ENCODE measurements around the gene MS4A18. TPM values are rescaled to one million over a fixed set of nuclear protein-coding genes. Genes with fewer than 3 reads are reported as not detected.

Gene MS4A18
- total and polyA plus RNA-seq, 4 donors: not detected

DNA sequence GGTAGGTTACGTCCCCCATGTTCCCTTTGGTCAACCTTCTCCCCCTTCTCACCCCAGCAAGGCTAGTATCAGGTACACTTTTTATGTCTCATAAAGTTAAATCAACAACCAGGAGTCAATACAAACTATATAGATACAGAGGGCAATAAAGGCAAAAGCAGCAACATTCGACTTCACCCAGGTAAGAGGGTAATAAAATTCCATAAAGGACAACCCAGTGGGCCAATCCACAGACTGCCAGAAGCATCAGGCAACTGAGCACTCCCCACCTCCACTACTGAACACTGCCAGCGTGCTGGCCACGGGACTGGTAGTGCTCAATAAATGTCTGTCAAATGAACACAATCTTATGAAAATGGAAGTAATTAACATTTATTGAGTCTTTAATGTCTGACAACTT is 5.1 kb upstream of the MS4A18 start:
- no peaks in the 10 kb centered on the region for H3K4me1 ChIP-seq (ENCODE audit: control insufficient read depth in 1 of 2, insufficient read depth in 2 of 2, low read length in 2 of 2)
- H3K27ac ChIP-seq (ENCODE audit: low read depth in 1 of 2, low read length in 2 of 2): no peak overlapping the region
- ATAC-seq (ENCODE audit: low FRiP score): no peak
- intact Hi-C loops (cut with DNase I): no loop called here
- no peak overlapping the region for H3K4me3 ChIP-seq (ENCODE audit: low read length in 2 of 2)
- DNase-seq: no peak
- no peaks in the 10 kb centered on the region for H3K27me3 ChIP-seq (ENCODE audit: control insufficient read depth in 1 of 2, insufficient read depth in 2 of 2, low read length in 1 of 2)
- peaks cover 5% of the 10 kb centered on the region for H3K9me3 ChIP-seq (ENCODE audit: control insufficient read depth, low read length)
- no peaks in the 10 kb centered on the region for H3K36me3 ChIP-seq (ENCODE audit: control insufficient read depth in 1 of 2, insufficient read depth in 2 of 2, low read length in 1 of 2)
- WGBS, 2 donors: 78 to 82% methylated on average over 4 of the region's 4 CpGs

DNA sequence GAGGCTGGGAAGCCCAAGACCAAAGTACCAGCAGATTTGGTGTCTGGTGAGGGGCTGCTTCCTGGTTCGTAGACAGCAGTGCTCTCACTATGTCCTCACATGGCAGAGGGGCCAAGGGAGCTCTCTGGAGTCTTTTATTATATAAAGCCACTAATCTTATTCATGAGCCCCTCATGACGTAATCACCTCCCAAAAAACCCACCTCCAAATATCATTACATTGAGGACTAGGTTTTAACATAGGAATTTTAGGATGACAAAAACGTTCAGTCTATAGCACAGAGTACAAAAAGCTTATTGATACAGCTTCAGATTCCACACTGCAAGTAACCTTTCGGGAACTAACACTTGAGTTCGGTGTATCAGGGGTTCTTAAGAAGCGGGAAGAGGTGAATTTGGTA is 4.1 kb upstream of the MS4A18 start:
- H3K4me1 ChIP-seq (ENCODE audit: control insufficient read depth in 1 of 2, insufficient read depth in 2 of 2, low read length in 2 of 2): no peaks in the 10 kb centered on the region
- DNase-seq (no peak), ATAC-seq (ENCODE audit: low FRiP score) (no peak)
- intact Hi-C loops (cut with DNase I): no loop called here
- no peaks in the 10 kb centered on the region for H3K27me3 ChIP-seq (ENCODE audit: control insufficient read depth in 1 of 2, insufficient read depth in 2 of 2, low read length in 1 of 2)
- 79% methylated on average over 6 of the region's 6 CpGs for WGBS, 2 donors
- no peaks in the 10 kb centered on the region for H3K36me3 ChIP-seq (ENCODE audit: control insufficient read depth in 1 of 2, insufficient read depth in 2 of 2, low read length in 1 of 2)
- no peak overlapping the region for H3K27ac ChIP-seq (ENCODE audit: low read depth in 1 of 2, low read length in 2 of 2)
- H3K9me3 ChIP-seq (ENCODE audit: control insufficient read depth, low read length): peaks cover 5% of the 10 kb centered on the region
- no peak overlapping the region for H3K4me3 ChIP-seq (ENCODE audit: low read length in 2 of 2)

DNA sequence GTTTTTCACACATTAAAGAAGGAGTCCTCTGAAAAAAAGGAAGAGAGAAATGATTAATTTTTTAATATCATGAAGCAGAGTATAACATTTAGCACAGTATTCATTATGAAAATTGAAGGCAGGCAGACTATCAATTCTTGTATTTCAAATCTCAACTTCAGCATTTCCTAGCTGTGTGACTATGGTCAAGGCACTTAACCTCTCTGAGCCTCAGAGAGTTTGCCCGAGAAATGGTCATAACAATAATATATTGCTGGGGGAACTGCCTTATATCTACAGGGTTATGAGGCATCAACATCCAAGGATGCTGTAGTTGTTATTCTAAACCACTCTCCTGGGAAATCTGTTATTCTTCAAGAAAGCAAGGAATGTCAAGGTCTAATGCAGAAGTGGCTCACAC is 1.1 kb downstream of the MS4A18 start:
- no peak overlapping the region for H3K27ac ChIP-seq (ENCODE audit: low read depth in 1 of 2, low read length in 2 of 2)
- ATAC-seq (ENCODE audit: low FRiP score) (no peak), DNase-seq (no peak)
- H3K27me3 ChIP-seq (ENCODE audit: control insufficient read depth in 1 of 2, insufficient read depth in 2 of 2, low read length in 1 of 2): no peaks in the 10 kb centered on the region
- no peaks in the 10 kb centered on the region for H3K9me3 ChIP-seq (ENCODE audit: control insufficient read depth, low read length)
- WGBS, 2 donors: 27 to 38% methylated on average over 1 of the region's 1 CpG
- H3K36me3 ChIP-seq (ENCODE audit: control insufficient read depth in 1 of 2, insufficient read depth in 2 of 2, low read length in 1 of 2): no peaks in the 10 kb centered on the region
- intact Hi-C loops (cut with DNase I): no loop called here
- H3K4me3 ChIP-seq (ENCODE audit: low read length in 2 of 2): no peak overlapping the region
- H3K4me1 ChIP-seq (ENCODE audit: control insufficient read depth in 1 of 2, insufficient read depth in 2 of 2, low read length in 2 of 2): no peaks in the 10 kb centered on the region

DNA sequence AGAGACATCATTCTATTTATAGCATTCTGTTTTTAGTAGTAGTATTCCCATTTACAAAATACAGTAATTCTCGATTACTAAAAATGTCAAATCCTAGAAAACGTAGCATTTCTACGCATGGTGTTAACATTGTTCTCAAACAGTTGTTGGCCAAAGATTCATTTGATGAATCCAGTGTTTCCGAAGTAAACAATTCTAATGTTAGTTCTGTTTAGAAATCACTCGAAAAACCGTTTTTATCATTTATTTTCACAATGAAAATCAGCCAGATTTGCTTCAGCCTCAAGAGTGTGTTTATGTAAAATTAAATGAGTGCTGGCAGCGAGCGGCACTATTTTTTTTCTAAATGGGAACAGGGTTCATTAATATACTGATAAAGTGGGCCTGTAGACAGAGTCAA is 7.1 kb downstream of the MS4A18 start:
- ATAC-seq (ENCODE audit: low FRiP score) (no peak), DNase-seq (no peak)
- intact Hi-C loops (cut with DNase I): no loop called here
- H3K4me3 ChIP-seq (ENCODE audit: low read length in 2 of 2): no peak overlapping the region
- no peaks in the 10 kb centered on the region for H3K27me3 ChIP-seq (ENCODE audit: control insufficient read depth in 1 of 2, insufficient read depth in 2 of 2, low read length in 1 of 2)
- H3K36me3 ChIP-seq (ENCODE audit: control insufficient read depth in 1 of 2, insufficient read depth in 2 of 2, low read length in 1 of 2): no peaks in the 10 kb centered on the region
- WGBS, 2 donors: 5 to 6% methylated on average over 8 of the region's 8 CpGs
- H3K27ac ChIP-seq (ENCODE audit: low read depth in 1 of 2, low read length in 2 of 2): no peak overlapping the region
- no peaks in the 10 kb centered on the region for H3K9me3 ChIP-seq (ENCODE audit: control insufficient read depth, low read length)
- H3K4me1 ChIP-seq (ENCODE audit: control insufficient read depth in 1 of 2, insufficient read depth in 2 of 2, low read length in 2 of 2): no peaks in the 10 kb centered on the region

DNA sequence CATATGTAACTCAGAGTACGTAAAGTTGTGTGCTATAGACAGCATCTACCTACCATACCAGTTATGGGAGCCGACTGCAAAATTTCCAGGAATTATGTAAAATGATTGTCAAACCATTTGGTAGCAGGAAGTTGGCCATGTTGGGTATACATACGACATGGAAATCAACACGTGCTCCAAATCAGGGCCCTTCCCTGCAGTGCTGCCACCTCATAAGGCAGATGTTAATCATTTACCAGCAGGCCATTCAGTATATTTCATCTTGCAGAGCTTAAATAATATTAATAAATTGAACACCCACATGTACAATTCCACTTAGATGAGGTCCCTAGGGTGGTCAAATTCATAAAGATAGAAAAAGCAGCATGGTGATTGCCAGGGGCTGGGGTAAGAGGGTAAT is 9.8 kb downstream of the MS4A18 start:
- intact Hi-C loops (cut with DNase I): no loop called here
- Histone ChIP-seq H3K9me3 (ENCODE audit: control insufficient read depth, low read length) (no peaks in the 10 kb centered on the region), H3K4me3 (ENCODE audit: low read length in 2 of 2) (no peak overlapping the region), H3K27me3 (ENCODE audit: control insufficient read depth in 1 of 2, insufficient read depth in 2 of 2, low read length in 1 of 2) (no peaks in the 10 kb centered on the region), H3K36me3 (ENCODE audit: control insufficient read depth in 1 of 2, insufficient read depth in 2 of 2, low read length in 1 of 2) (no peaks in the 10 kb centered on the region), H3K4me1 (ENCODE audit: control insufficient read depth in 1 of 2, insufficient read depth in 2 of 2, low read length in 2 of 2) (no peaks in the 10 kb centered on the region), H3K27ac (ENCODE audit: low read depth in 1 of 2, low read length in 2 of 2) (no peak overlapping the region)
- 89 to 93% methylated on average over 4 of the region's 4 CpGs for WGBS, 2 donors
- DNase-seq: no peak
- no peak for ATAC-seq (ENCODE audit: low FRiP score)

DNA sequence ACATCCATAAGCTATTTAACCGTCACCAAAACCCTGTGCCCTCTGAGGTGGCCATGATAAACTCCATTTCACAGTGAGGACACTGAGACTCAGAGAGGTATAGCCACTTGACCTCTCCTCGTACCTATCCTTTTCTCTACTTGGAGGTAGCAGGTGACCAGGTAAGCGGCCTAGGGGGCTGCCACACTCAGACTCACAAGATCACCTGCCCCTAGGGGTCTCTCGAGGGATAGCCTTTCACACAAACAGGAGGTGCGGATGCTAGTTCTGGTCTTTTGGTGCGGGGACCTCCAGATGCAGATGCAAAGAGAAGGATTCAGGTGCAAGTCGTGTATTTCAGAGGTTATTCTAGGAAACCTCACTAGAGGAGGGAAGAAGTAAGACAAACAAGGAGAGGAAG is 14.6 kb downstream of the MS4A18 start:
- H3K27ac ChIP-seq (ENCODE audit: low read depth in 1 of 2, low read length in 2 of 2): no peak overlapping the region
- H3K9me3 ChIP-seq (ENCODE audit: control insufficient read depth, low read length): peaks cover 3% of the 10 kb centered on the region
- no peaks in the 10 kb centered on the region for H3K27me3 ChIP-seq (ENCODE audit: control insufficient read depth in 1 of 2, insufficient read depth in 2 of 2, low read length in 1 of 2)
- no peak overlapping the region for H3K4me3 ChIP-seq (ENCODE audit: low read length in 2 of 2)
- no peaks in the 10 kb centered on the region for H3K4me1 ChIP-seq (ENCODE audit: control insufficient read depth in 1 of 2, insufficient read depth in 2 of 2, low read length in 2 of 2)
- no peaks in the 10 kb centered on the region for H3K36me3 ChIP-seq (ENCODE audit: control insufficient read depth in 1 of 2, insufficient read depth in 2 of 2, low read length in 1 of 2)
- no peak for ATAC-seq (ENCODE audit: low FRiP score)
- intact Hi-C loops (cut with DNase I): no loop called here
- no peak for DNase-seq
- 65 to 73% methylated on average over 7 of the region's 7 CpGs for WGBS, 2 donors

DNA sequence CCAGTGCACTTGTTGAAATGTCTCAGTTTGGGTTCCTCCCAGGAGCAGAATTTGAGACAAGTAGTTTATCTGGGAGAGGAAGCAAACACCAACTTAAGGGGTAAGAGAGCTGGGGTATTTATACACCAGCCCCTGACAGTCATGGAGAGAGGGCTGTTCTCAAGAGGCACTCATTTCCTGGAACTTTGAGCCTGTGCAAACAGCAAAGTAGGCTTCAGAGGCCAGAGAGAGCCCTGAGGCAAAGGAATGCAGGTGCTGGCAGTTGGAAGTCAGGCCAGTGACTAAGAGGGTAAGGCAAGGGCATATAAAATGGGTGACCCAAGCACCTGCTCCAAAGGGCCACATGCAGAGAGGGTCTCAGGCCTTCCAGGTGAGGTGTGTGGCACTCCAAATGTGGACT is 16.1 kb downstream of the MS4A18 start:
- Histone ChIP-seq H3K27ac (ENCODE audit: low read depth in 1 of 2, low read length in 2 of 2) (no peak overlapping the region), H3K36me3 (ENCODE audit: control insufficient read depth in 1 of 2, insufficient read depth in 2 of 2, low read length in 1 of 2) (no peaks in the 10 kb centered on the region), H3K27me3 (ENCODE audit: control insufficient read depth in 1 of 2, insufficient read depth in 2 of 2, low read length in 1 of 2) (no peaks in the 10 kb centered on the region), H3K4me1 (ENCODE audit: control insufficient read depth in 1 of 2, insufficient read depth in 2 of 2, low read length in 2 of 2) (no peaks in the 10 kb centered on the region), H3K9me3 (ENCODE audit: control insufficient read depth, low read length) (peaks cover 3% of the 10 kb centered on the region), H3K4me3 (ENCODE audit: low read length in 2 of 2) (no peak overlapping the region)
- intact Hi-C loops (cut with DNase I): no loop called here
- no peak for ATAC-seq (ENCODE audit: low FRiP score)
- DNase-seq: no peak

DNA sequence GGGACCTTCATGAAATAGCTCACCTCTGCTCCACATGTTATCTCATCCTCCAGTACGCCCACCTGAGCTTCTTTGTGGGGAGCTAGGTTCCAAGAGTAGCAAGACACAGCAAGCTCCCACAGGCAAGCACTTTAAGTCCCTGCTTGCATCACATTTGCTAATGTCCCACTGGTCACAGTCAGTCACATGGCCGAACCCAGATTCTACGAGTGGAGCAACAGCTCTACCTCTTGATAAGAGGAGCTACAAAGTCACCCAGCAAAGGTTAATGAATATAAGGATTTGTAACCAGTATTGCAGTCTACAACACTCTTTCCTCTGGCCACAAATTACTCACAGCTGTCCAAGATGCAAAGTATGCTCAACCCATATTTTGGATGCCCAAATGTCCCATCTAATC is 16.9 kb downstream of the MS4A18 start:
- WGBS, 2 donors: 80 to 81% methylated on average over 3 of the region's 3 CpGs
- no peak for DNase-seq
- Histone ChIP-seq H3K27me3 (ENCODE audit: control insufficient read depth in 1 of 2, insufficient read depth in 2 of 2, low read length in 1 of 2) (no peaks in the 10 kb centered on the region), H3K9me3 (ENCODE audit: control insufficient read depth, low read length) (peaks cover 3% of the 10 kb centered on the region), H3K4me3 (ENCODE audit: low read length in 2 of 2) (no peak overlapping the region), H3K4me1 (ENCODE audit: control insufficient read depth in 1 of 2, insufficient read depth in 2 of 2, low read length in 2 of 2) (no peaks in the 10 kb centered on the region), H3K36me3 (ENCODE audit: control insufficient read depth in 1 of 2, insufficient read depth in 2 of 2, low read length in 1 of 2) (no peaks in the 10 kb centered on the region), H3K27ac (ENCODE audit: low read depth in 1 of 2, low read length in 2 of 2) (no peak overlapping the region)
- intact Hi-C loops (cut with DNase I): no loop called here
- ATAC-seq (ENCODE audit: low FRiP score): no peak

DNA sequence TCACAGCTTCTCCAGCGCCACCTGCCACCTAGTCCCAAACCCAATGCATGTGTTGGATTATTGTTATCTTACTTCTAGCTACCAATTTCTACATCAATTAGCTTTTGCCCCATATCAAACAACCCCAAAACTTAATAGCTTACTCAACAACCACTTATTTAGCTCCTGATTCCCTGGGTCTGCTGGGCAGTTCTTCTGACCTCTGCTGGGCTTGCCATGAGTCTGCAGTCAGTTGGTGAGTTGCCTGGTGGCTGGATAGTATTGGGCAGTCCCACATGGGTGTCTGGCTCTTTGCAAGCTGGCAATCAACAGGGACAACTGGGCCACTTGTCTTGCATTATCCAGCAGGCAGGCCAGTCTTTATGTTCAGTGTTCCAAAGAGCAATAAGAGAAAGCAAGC is 18.5 kb downstream of the MS4A18 start:
- DNase-seq (no peak), ATAC-seq (ENCODE audit: low FRiP score) (no peak)
- Histone ChIP-seq H3K27me3 (ENCODE audit: control insufficient read depth in 1 of 2, insufficient read depth in 2 of 2, low read length in 1 of 2) (no peaks in the 10 kb centered on the region), H3K4me1 (ENCODE audit: control insufficient read depth in 1 of 2, insufficient read depth in 2 of 2, low read length in 2 of 2) (no peaks in the 10 kb centered on the region), H3K4me3 (ENCODE audit: low read length in 2 of 2) (no peak overlapping the region), H3K36me3 (ENCODE audit: control insufficient read depth in 1 of 2, insufficient read depth in 2 of 2, low read length in 1 of 2) (no peaks in the 10 kb centered on the region), H3K9me3 (ENCODE audit: control insufficient read depth, low read length) (peaks cover 3% of the 10 kb centered on the region), H3K27ac (ENCODE audit: low read depth in 1 of 2, low read length in 2 of 2) (no peak overlapping the region)
- intact Hi-C loops (cut with DNase I): no loop called here
- WGBS, 2 donors: 71 to 75% methylated on average over 1 of the region's 1 CpG
